SK-N-SH treated with all-trans-retinoic acid at 6 μM for 48 hours (cell line): ENCODE data around the gene NSD1.

ENCODE experiments used
- ATAC-seq: fragments of 200-7000 bp; cut with Tn5 transposase; 3 replicates; pipeline ENCODE4 v1.9.1; 2020; ENCODE audit warnings: mild to moderate bottlenecking, moderate library complexity
- ARNTL ChIP-seq: fragments of 450-650 bp; formaldehyde crosslinking; IDR thresholded peaks from 2 replicates; pipeline ENCODE4 v1.5.0; 2020; ENCODE audit warnings: low read depth, mild to moderate bottlenecking, moderate library complexity, borderline replicate concordance
- BACH2 ChIP-seq: fragments of 250-450 bp; sonication (Bioruptor Pico); IDR thresholded peaks from 2 replicates; pipeline ENCODE4 v1.9.0; 2021; ENCODE audit warnings: mild to moderate bottlenecking, borderline replicate concordance
- CREB5 ChIP-seq: fragments of 250-450 bp; sonication (Bioruptor Pico); IDR thresholded peaks from 2 replicates; pipeline ENCODE4 v1.5.1; 2020; ENCODE audit warnings: low read depth, mild to moderate bottlenecking, moderate library complexity
- CSDC2 ChIP-seq: fragments of 250-450 bp; sonication (Bioruptor Pico); IDR thresholded peaks from 2 replicates; pipeline ENCODE4 v1.5.0; 2020; ENCODE audit warnings: mild to moderate bottlenecking, moderate library complexity
- CSRNP3 ChIP-seq: fragments of 250-450 bp; sonication (Bioruptor Pico); IDR thresholded peaks from 2 replicates; pipeline ENCODE4 v1.5.1; 2021; ENCODE audit warnings: mild to moderate bottlenecking, moderate library complexity
- ESRRG ChIP-seq: fragments of 250-450 bp; sonication (Bioruptor Pico); IDR thresholded peaks from 2 replicates; pipeline ENCODE4 v1.6.1; 2021; ENCODE audit warnings: mild to moderate bottlenecking
- GLIS3 ChIP-seq: fragments of 250-450 bp; sonication (Bioruptor Pico); IDR thresholded peaks from 2 replicates; pipeline ENCODE4 v1.5.0; 2020; ENCODE audit warnings: mild to moderate bottlenecking, moderate library complexity
- OSR1 ChIP-seq: fragments of 250-450 bp; sonication (Bioruptor Pico); IDR thresholded peaks from 2 replicates; pipeline ENCODE4 v1.8.0; 2022; ENCODE audit warnings: moderate library complexity, mild to moderate bottlenecking, inconsistent platforms
- POU6F1 ChIP-seq: fragments of 250-450 bp; sonication (Bioruptor Pico); IDR thresholded peaks from 2 replicates; pipeline ENCODE4 v1.8.0; 2021; ENCODE audit warnings: low read depth, mild to moderate bottlenecking, moderate library complexity, borderline replicate concordance
- PPARA ChIP-seq: fragments of 250-450 bp; sonication (Bioruptor Pico); IDR thresholded peaks from 2 replicates; pipeline ENCODE4 v1.5.0; 2020; ENCODE audit warnings: mild to moderate bottlenecking, borderline replicate concordance
- RARB ChIP-seq: fragments of 250-450 bp; sonication (Bioruptor Pico); IDR thresholded peaks from 2 replicates; pipeline ENCODE4 v1.8.0; 2021; ENCODE audit warnings: mild to moderate bottlenecking, moderate library complexity
- SNAI2 ChIP-seq: fragments of 250-450 bp; sonication (Bioruptor Pico); IDR thresholded peaks from 2 replicates; pipeline ENCODE4 v1.5.0; 2020; ENCODE audit warnings: mild to moderate bottlenecking, moderate library complexity
- TOX ChIP-seq: fragments of 250-450 bp; sonication (Bioruptor Pico); IDR thresholded peaks from 2 replicates; pipeline ENCODE4 v1.8.0; 2021; ENCODE audit warnings: mild to moderate bottlenecking, moderate library complexity, borderline replicate concordance
- ZC3H10 ChIP-seq: fragments of 250-450 bp; sonication (Bioruptor Pico); IDR thresholded peaks from 2 replicates; pipeline ENCODE4 v1.5.1; 2021; ENCODE audit warnings: mild to moderate bottlenecking, moderate library complexity
- ZFP3 ChIP-seq: fragments of 250-450 bp; sonication (Bioruptor Pico); IDR thresholded peaks from 2 replicates; pipeline ENCODE4 v1.5.0; 2020; ENCODE audit warnings: mild to moderate bottlenecking, moderate library complexity
- ZFP30 ChIP-seq: fragments of 450-650 bp; formaldehyde crosslinking; IDR thresholded peaks from 2 replicates; pipeline ENCODE4 v1.5.0; 2022; ENCODE audit warnings: mild to moderate bottlenecking, moderate library complexity
- ZNF565 ChIP-seq: fragments of 450-650 bp; formaldehyde crosslinking; conservative IDR thresholded peaks from 2 replicates; pipeline ENCODE4 v1.5.0; 2020; ENCODE audit warnings: low read depth, mild to moderate bottlenecking, moderate library complexity
- ZNF70 ChIP-seq: fragments of 450-650 bp; formaldehyde crosslinking; IDR thresholded peaks from 2 replicates; pipeline ENCODE4 v1.5.0; 2020; ENCODE audit warnings: mild to moderate bottlenecking, moderate library complexity
- ZNF8 ChIP-seq: fragments of 450-650 bp; formaldehyde crosslinking; IDR thresholded peaks from 2 replicates; pipeline ENCODE4 v1.5.0; 2020; ENCODE audit warnings: mild to moderate bottlenecking, moderate library complexity
- TF ChIP-seq, protein P1 (sequence below): fragments of 250-450 bp; sonication (Bioruptor Pico); IDR thresholded peaks from 2 replicates; pipeline ENCODE4 v1.8.0; 2020; ENCODE audit warnings: mild to moderate bottlenecking, moderate library complexity, borderline replicate concordance
- TF ChIP-seq, protein P2 (sequence below): fragments of 250-450 bp; sonication (Bioruptor Pico); IDR thresholded peaks from 2 replicates; pipeline ENCODE4 v1.5.0; 2020; ENCODE audit warnings: mild to moderate bottlenecking, moderate library complexity

NSD1 gene

GRCh38 chr5:177089127-177089526 lies 44.4 kb upstream of the NSD1 start (continued):
- no peak for TF ChIP-seq POU6F1

DNA sequence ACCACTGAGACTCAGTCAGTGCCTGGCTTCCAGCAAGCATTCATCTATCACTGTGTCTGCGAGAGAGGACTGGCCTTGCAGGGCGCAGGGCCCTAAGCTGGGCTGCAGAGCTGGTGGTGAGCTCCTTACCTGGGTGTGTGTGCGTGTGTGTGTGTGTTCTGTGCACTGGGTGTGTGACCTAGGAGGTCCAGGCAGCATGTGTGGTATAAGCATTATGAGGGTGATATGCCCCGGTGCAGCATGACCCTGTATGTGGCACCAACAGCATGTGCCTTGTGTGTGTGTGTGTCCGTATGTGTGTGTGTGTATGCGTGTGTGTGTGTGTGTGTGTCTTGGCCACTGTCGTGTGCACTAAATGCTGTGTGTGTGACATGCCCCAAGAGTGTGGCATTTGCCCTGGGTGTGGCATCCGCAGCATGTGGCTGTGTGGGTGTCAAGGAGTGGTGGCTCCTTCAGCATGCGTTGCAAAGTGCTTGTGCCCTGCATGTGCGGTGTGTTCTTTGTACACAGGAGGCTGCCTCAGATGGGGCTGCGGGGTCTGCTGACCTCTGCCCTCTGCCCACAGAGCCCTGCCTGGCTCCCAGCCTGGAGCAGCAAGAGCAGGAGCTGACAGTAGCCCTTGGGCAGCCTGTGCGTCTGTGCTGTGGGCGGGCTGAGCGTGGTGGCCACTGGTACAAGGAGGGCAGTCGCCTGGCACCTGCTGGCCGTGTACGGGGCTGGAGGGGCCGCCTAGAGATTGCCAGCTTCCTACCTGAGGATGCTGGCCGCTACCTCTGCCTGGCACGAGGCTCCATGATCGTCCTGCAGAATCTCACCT lies 43.5 kb upstream of the NSD1 start:
- ATAC-seq: no peak
- TF ChIP-seq ZFP30 (no peak), PPARA (CRISPR knock-in tag) (no peak), POU6F1 (no peak), ZNF565 (no peak), ESRRG (no peak), RARB (CRISPR knock-in tag) (no peak), BACH2 (CRISPR knock-in tag) (no peak), SNAI2 (CRISPR knock-in tag) (no peak), TOX (CRISPR knock-in tag) (no peak), ZC3H10 (CRISPR knock-in tag) (no peak), ARNTL (CRISPR knock-in tag) (no peak), OSR1 (no peak), CSDC2 (no peak), CSRNP3 (no peak), ZNF70 (CRISPR knock-in tag) (no peak)
- TF ChIP-seq, protein P1, sequence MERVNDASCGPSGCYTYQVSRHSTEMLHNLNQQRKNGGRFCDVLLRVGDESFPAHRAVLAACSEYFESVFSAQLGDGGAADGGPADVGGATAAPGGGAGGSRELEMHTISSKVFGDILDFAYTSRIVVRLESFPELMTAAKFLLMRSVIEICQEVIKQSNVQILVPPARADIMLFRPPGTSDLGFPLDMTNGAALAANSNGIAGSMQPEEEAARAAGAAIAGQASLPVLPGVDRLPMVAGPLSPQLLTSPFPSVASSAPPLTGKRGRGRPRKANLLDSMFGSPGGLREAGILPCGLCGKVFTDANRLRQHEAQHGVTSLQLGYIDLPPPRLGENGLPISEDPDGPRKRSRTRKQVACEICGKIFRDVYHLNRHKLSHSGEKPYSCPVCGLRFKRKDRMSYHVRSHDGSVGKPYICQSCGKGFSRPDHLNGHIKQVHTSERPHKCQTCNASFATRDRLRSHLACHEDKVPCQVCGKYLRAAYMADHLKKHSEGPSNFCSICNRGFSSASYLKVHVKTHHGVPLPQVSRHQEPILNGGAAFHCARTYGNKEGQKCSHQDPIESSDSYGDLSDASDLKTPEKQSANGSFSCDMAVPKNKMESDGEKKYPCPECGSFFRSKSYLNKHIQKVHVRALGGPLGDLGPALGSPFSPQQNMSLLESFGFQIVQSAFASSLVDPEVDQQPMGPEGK (CRISPR knock-in tag): no peak
- TF ChIP-seq, protein P2, sequence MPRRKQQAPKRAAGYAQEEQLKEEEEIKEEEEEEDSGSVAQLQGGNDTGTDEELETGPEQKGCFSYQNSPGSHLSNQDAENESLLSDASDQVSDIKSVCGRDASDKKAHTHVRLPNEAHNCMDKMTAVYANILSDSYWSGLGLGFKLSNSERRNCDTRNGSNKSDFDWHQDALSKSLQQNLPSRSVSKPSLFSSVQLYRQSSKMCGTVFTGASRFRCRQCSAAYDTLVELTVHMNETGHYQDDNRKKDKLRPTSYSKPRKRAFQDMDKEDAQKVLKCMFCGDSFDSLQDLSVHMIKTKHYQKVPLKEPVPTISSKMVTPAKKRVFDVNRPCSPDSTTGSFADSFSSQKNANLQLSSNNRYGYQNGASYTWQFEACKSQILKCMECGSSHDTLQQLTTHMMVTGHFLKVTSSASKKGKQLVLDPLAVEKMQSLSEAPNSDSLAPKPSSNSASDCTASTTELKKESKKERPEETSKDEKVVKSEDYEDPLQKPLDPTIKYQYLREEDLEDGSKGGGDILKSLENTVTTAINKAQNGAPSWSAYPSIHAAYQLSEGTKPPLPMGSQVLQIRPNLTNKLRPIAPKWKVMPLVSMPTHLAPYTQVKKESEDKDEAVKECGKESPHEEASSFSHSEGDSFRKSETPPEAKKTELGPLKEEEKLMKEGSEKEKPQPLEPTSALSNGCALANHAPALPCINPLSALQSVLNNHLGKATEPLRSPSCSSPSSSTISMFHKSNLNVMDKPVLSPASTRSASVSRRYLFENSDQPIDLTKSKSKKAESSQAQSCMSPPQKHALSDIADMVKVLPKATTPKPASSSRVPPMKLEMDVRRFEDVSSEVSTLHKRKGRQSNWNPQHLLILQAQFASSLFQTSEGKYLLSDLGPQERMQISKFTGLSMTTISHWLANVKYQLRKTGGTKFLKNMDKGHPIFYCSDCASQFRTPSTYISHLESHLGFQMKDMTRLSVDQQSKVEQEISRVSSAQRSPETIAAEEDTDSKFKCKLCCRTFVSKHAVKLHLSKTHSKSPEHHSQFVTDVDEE (CRISPR knock-in tag): no peak
- TF ChIP-seq, all 23 proteins: peak for 0

DNA sequence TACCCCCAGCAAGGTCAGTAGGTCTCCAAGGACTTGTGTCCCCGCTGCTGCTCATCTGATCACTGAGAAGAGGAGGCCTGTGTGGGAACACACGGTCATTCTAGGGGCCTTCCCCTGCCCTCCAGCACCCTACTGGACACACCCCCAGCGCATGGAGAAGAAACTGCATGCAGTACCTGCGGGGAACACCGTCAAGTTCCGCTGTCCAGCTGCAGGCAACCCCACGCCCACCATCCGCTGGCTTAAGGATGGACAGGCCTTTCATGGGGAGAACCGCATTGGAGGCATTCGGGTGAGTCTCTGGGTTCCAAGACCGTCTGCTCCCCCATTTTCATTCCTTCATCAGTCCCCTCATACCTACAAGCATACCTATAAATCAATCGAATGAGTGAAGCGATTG lies 42.8 kb upstream of the NSD1 start:
- ATAC-seq: no peak

More for the DNA sequence above, 42.8 kb upstream of the NSD1 start:
- TF ChIP-seq OSR1: no peak
- TF ChIP-seq ZNF565: no peak
- no peak for TF ChIP-seq CSDC2
- TF ChIP-seq CREB5 (CRISPR knock-in tag): no peak
- no peak for TF ChIP-seq ZNF8 (CRISPR knock-in tag)
- no peak for TF ChIP-seq BACH2 (CRISPR knock-in tag)
- no peak for TF ChIP-seq ZC3H10 (CRISPR knock-in tag)
- TF ChIP-seq ZFP3 (CRISPR knock-in tag): no peak
- TF ChIP-seq ARNTL (CRISPR knock-in tag): no peak
- no peak for TF ChIP-seq ESRRG
- TF ChIP-seq TOX (CRISPR knock-in tag): no peak
- TF ChIP-seq GLIS3 (CRISPR knock-in tag): no peak
- TF ChIP-seq POU6F1: no peak
- TF ChIP-seq, protein P2 (CRISPR knock-in tag): no peak
